HCT116 (cell line): ENCODE measurements around the gene PCCA.

Experiments
- CTCF ChIP-seq, 3 experiments: fragments of 200-600 bp in 1 of 3; sonication (generic) in 1 of 3; IDR thresholded peaks in 2 of 3; conservative IDR thresholded peaks in 1 of 3; 2 replicates each; pipeline ENCODE4 v1.5.1; 2012 to 2017; ENCODE audit warnings: low read depth in 2 of 3, low read length in 2 of 3, antibody characterized with exemption in 1 of 3, borderline replicate concordance in 1 of 3, control low read depth in 1 of 3, mild to moderate bottlenecking in 1 of 3, mixed read lengths in 1 of 3, mixed run types in 1 of 3, moderate library complexity in 1 of 3; ENCODE audit not compliant: insufficient read depth in 1 of 3
- EGR1 ChIP-seq: IDR thresholded peaks from 2 replicates; pipeline ENCODE4 v1.6.1; 2012; ENCODE audit warnings: low read depth

- TF ChIP-seq EGR1, result no peak
- TF ChIP-seq CTCF (IDR thresholded peaks at IDR 0.05 in 2 of 3, conservative IDR thresholded peaks at IDR 0.05 in 1 of 3; ENCODE audit: borderline replicate concordance in 1 of 3, insufficient read depth in 1 of 3, low read depth in 2 of 3, low read length in 2 of 3), result no peak
These were observed 121.2 kb downstream of the PCCA start for GRCh38 chr13:100209857-100210825.
